K562 (cell line): Measurements from ENCODE around the gene OR51G2. TPM values are rescaled to one million over a fixed set of nuclear protein-coding genes. Genes with fewer than 3 reads are reported as not detected.
"Not testable (repeated sequence)": the region's sequence is repeated elsewhere in the genome, so short reads cannot be mapped to it uniquely, and the experiment has no call there.

Experiments used
- ATAC-seq: fragments of 200-7000 bp; cut with Tn5 transposase; 3 replicates; pipeline ENCODE4 v1.9.1; 2020; ENCODE audit warnings: moderate library complexity
- BruUV-seq: library from RNA; stranded (reverse); fragments of 400-500 nt; replicated peaks from 2 replicates; lab custom pipeline; 2021; lab: Mats Ljungman, UMichigan
- CTCF ChIA-PET: fragments of 300-600 bp; formaldehyde crosslinking; extraction: SDS; loops from one replicate; lab custom pipeline; 2021; ENCODE audit warnings: low intra/inter-chr PET ratio; lab: Yijun Ruan, JAX
- POLR2A ChIA-PET: fragments of 300-600, 350-650 bp; sonication (Branson Sonifier 250); formaldehyde crosslinking; extraction: SDS; loops from one replicate; lab custom pipeline; 2021; ENCODE audit warnings: antibody characterized with exemption, inconsistent platforms; lab: Yijun Ruan, JAX
- DNase-seq, 4 experiments: peaks; one replicate each; pipeline versions ENCODE4 v3.0.0 to v3.0.0-alpha.2; 2011 to 2018; ENCODE audit warnings: low spot score in 3 of 4, mixed read lengths in 3 of 4; ENCODE audit errors: extremely low read depth in 1 of 4
- FAIRE-seq: peaks from 2 replicates; lab custom pipeline; 2011; peaks lifted over from hg19 to GRCh38; lab: Jason Lieb, UNC
- H2AFZ ChIP-seq: 2 replicates; pipeline ENCODE4 v1.6.0; 2011; ENCODE audit warnings: low read depth, low read length, control low read depth, inconsistent platforms
- H3K27ac ChIP-seq: fragments of 200-600 bp; 3 replicates; pipeline ENCODE4 v1.8.0; 2011; ENCODE audit warnings: low read depth, mild to moderate bottlenecking, control low read depth, inconsistent platforms, low read length, moderate library complexity, mixed read lengths; ENCODE audit errors: extremely low read depth
- H3K27me3 ChIP-seq, 2 experiments: fragments of 300-600 bp in 1 of 2; 2 replicates in 1 of 2; 3 replicates in 1 of 2; pipeline versions ENCODE4 v1.6.0 to v1.8.0; 2011; ENCODE audit warnings: inconsistent platforms in 2 of 2, low read length in 2 of 2, mild to moderate bottlenecking in 1 of 2, mixed read lengths in 1 of 2, moderate library complexity in 1 of 2; ENCODE audit not compliant: control insufficient read depth in 2 of 2, insufficient read depth in 2 of 2
- H3K36me3 ChIP-seq: fragments of 300-600 bp; 3 replicates; pipeline ENCODE4 v1.8.0; 2011; ENCODE audit warnings: mild to moderate bottlenecking, low read length, inconsistent platforms; ENCODE audit not compliant: control insufficient read depth, insufficient read depth
- H3K4me1 ChIP-seq, 2 experiments: fragments of 200-600 bp in 1 of 2; replicated peaks in 1 of 2; 2 replicates in 1 of 2; 3 replicates in 1 of 2; pipeline versions ENCODE4 v1.5.1 to v1.8.0; 2011; ENCODE audit warnings: inconsistent platforms in 2 of 2, low read length in 2 of 2, mild to moderate bottlenecking in 1 of 2, mixed read lengths in 1 of 2, moderate library complexity in 1 of 2; ENCODE audit not compliant: control insufficient read depth in 2 of 2, insufficient read depth in 2 of 2
- H3K4me2 ChIP-seq: 2 replicates; pipeline ENCODE4 v1.6.1; 2011; ENCODE audit warnings: low read length, control low read depth, inconsistent platforms, mixed read lengths; ENCODE audit not compliant: insufficient read depth
- H3K4me3 ChIP-seq: fragments of 200-600 bp; sonication (generic), shearing (Covaris generic); 2 replicates; pipeline ENCODE4 v1.5.1; 2016; ENCODE audit warnings: control low read depth, inconsistent platforms
- H3K79me2 ChIP-seq: fragments of 200-600 bp; 3 replicates; pipeline ENCODE4 v1.8.0; 2011; ENCODE audit warnings: low read length, inconsistent platforms; ENCODE audit not compliant: control insufficient read depth, insufficient read depth
- H3K9ac ChIP-seq, 2 experiments: 2 replicates each; pipeline versions ENCODE4 v1.6.0 to v1.6.1; 2011; ENCODE audit warnings: low read depth in 2 of 2, low read length in 2 of 2, control low read depth in 1 of 2, inconsistent platforms in 1 of 2, mild to moderate bottlenecking in 1 of 2, mixed read lengths in 1 of 2; ENCODE audit not compliant: insufficient read depth in 1 of 2
- H3K9me1 ChIP-seq: one replicate; pipeline ENCODE4 v1.6.0; 2011; ENCODE audit warnings: inconsistent platforms, mild to moderate bottlenecking, low read length, moderate library complexity; ENCODE audit not compliant: control insufficient read depth, insufficient read depth
- H3K9me3 ChIP-seq: replicated peaks from 2 replicates; pipeline ENCODE4 v1.5.1; 2011; ENCODE audit warnings: low read depth, low read length, inconsistent platforms; ENCODE audit not compliant: control insufficient read depth, insufficient read depth
- H4K20me1 ChIP-seq: replicated peaks from 2 replicates; pipeline ENCODE4 v1.6.1; 2011; ENCODE audit warnings: low read length, inconsistent platforms, mixed read lengths; ENCODE audit not compliant: control insufficient read depth, insufficient read depth
- ELF1 ChIP-seq: fragments of 200-800 bp; sonication (Bioruptor generic); IDR thresholded peaks from 2 replicates; pipeline ENCODE4 v1.6.1; 2016; ENCODE audit warnings: missing genetic modification characterization, missing compliant biosample characterization
- HDAC6 ChIP-seq: IDR thresholded peaks from 2 replicates; pipeline ENCODE4 v1.6.1; 2012; ENCODE audit warnings: low read depth, mild to moderate bottlenecking, control low read depth, inconsistent platforms, low read length, moderate library complexity
- HEY1 ChIP-seq: fragments of 250-450 bp; sonication (Bioruptor Pico); IDR thresholded peaks from 2 replicates; pipeline ENCODE4 v1.5.0; 2020; ENCODE audit warnings: mild to moderate bottlenecking, moderate library complexity, borderline replicate concordance
- NR3C1 ChIP-seq: sonication (generic); formaldehyde crosslinking; IDR thresholded peaks from 2 replicates; pipeline ENCODE4 v1.8.1; 2022; ENCODE audit warnings: missing genetic modification reagents
- PCBP2 ChIP-seq: fragments of 200-400 bp; formaldehyde crosslinking; IDR thresholded peaks from 2 replicates; pipeline ENCODE4 v1.6.1; 2018; ENCODE audit warnings: low read length, low read depth, mild to moderate bottlenecking, moderate library complexity; ENCODE audit not compliant: poor library complexity, severe bottlenecking
- RHOXF2B ChIP-seq: fragments of 250-450 bp; sonication (Bioruptor Pico); conservative IDR thresholded peaks from 2 replicates; pipeline ENCODE4 v1.5.1; 2021
- TRIM25 ChIP-seq: fragments of 450-650 bp; IDR thresholded peaks from 2 replicates; pipeline ENCODE4 v1.7.0; 2016; ENCODE audit warnings: borderline replicate concordance
- ZBTB5 ChIP-seq: fragments of 450-650 bp; IDR thresholded peaks from 2 replicates; pipeline ENCODE4 v1.6.1; 2017; ENCODE audit warnings: antibody characterized with exemption
- ZEB2 ChIP-seq: fragments of 450-650 bp; IDR thresholded peaks from 2 replicates; pipeline ENCODE4 v1.6.1; 2016
- ZNF444 ChIP-seq: fragments of 250-450 bp; sonication (Bioruptor Pico); IDR thresholded peaks from 2 replicates; pipeline ENCODE4 v1.4.0; 2020; ENCODE audit warnings: mild to moderate bottlenecking, moderate library complexity
- WGBS: fragments of 100-300 bp; shearing (Covaris generic); methylation state at CpG from one replicate; pipeline ENCODE4 v1.1.6; 2016; ENCODE audit warnings: low coverage, mixed read lengths; ENCODE audit not compliant: insufficient coverage; ENCODE audit errors: missing lambda C conversion rate; 5-methylcytosine and 5-hydroxymethylcytosine counted together
- in situ Hi-C: fragments of 300-500 bp; cut with MboI; formaldehyde crosslinking; loops from 4 replicates; pipeline ENCODE4 v1.15.0; 2018; ENCODE audit warnings: inconsistent platforms, mixed read lengths
- intact Hi-C: fragments of 100-400 bp; cut with micrococcal nuclease; formaldehyde crosslinking; loops from 2 replicates; pipeline ENCODE4 v1.14.2; 2022
- polyA plus RNA-seq, 8 experiments: library from polyadenylated mRNA; depleted of rRNA in 4 of 8; stranded (reverse) in 5 of 8; unstranded in 3 of 8; fragments of >200 nt; fragmentation: Nextera tagmentation in 2 of 8; fragmentation: Illumina TruSeq in 1 of 8; extraction: Ambion mirVana in 2 of 8; extraction: Trizol in 1 of 8; gene quantifications; 2 replicates each; pipeline versions ENCODE4 v1.2.1 to v1.2.3, GENCODE V29; 2011 to 2014; ENCODE audit warnings: inconsistent platforms in 1 of 8, missing spikeins in 1 of 8
- total RNA-seq, 7 experiments: library from RNA; depleted of rRNA in 6 of 7; stranded (reverse); fragments of >200 nt in 6 of 7; fragmentation: Illumina TruSeq in 2 of 7; extraction: Trizol in 2 of 7; gene quantifications; 2 replicates each; pipeline versions ENCODE4 v1.2.1 to v1.2.3, GENCODE V29; 2011 to 2021; ENCODE audit warnings: low replicate concordance in 1 of 7
- TF ChIP-seq, protein P1 (sequence below): fragments of 200-400 bp; formaldehyde crosslinking; IDR thresholded peaks from 2 replicates; pipeline ENCODE4 v1.6.1; 2017; ENCODE audit warnings: mild to moderate bottlenecking, low read depth, low read length, moderate library complexity

Gene OR51G2
- total and polyA plus RNA-seq, 9 of the 15 experiments (the other 6 are each of a cell fraction or from before 2014, with no cell fraction given) = not detected

GRCh38 chr11:4955613-4956012, 36.5 kb upstream of the OR51G2 start, which contains the start of gene OR51A2:
TSS of gene OR51A2 (minus strand) at chr11:4955713. CDS start at chr11:4955713, 0 bp downstream.
- FAIRE-seq, H3K4me3 ChIP-seq, H3K27me3 ChIP-seq, H3K9me3 ChIP-seq, H3K4me2 ChIP-seq, H3K4me1 ChIP-seq, H3K27ac ChIP-seq, H3K9ac ChIP-seq, POLR2A ChIA-PET, CTCF ChIA-PET, H3K36me3 ChIP-seq, H4K20me1 ChIP-seq, BruUV-seq, ATAC-seq, DNase-seq, H3K79me2 ChIP-seq, H3K9me1 ChIP-seq, in situ Hi-C loops, H2AFZ ChIP-seq: not testable (repeated sequence)
- 0% methylated on average over 2 of the region's 2 CpGs for WGBS
- intact Hi-C loops = loop anchor here (1.0 kb wide), 1 partner anchor 9 kb away; no protein-coding TSS in a partner anchor

GRCh38 chr11:4947505-4947904, 28.4 kb upstream of the OR51G2 start, which contains the start of gene OR51A4:
TSS of gene OR51A4 (minus strand) at chr11:4947605. CDS start at chr11:4947100, 505 bp downstream.
- DNase-seq (no peak), ATAC-seq (no peak), FAIRE-seq (no peak)
- Histone ChIP-seq H3K36me3 (no peaks in the 10 kb centered on the region), H2AFZ (no peak within 1 kb of the TSS), H3K9me1 (no peaks in the 10 kb centered on the region), H3K27ac (no peak within 1 kb of the TSS), H3K9me3 (no peaks in the 10 kb centered on the region), H4K20me1 (no peaks in the 10 kb centered on the region), H3K27me3 (no peaks in the 10 kb centered on the region), H3K4me2 (no peak within 1 kb of the TSS), H3K9ac (no peak within 1 kb of the TSS), H3K79me2 (no peaks in the 10 kb centered on the region), H3K4me1 (no peaks in the 10 kb centered on the region), H3K4me3 (no peak within 1 kb of the TSS)
- ChIA-PET CTCF (no interaction called here), POLR2A (no interaction called here)
- intact Hi-C loops = no loop called here
- BruUV-seq = no TSS peak
- in situ Hi-C loops = no loop called here
- no peak for TF ChIP-seq ELF1 (tag)
- TF ChIP-seq ZEB2 = no peak
- TF ChIP-seq, protein P1, sequence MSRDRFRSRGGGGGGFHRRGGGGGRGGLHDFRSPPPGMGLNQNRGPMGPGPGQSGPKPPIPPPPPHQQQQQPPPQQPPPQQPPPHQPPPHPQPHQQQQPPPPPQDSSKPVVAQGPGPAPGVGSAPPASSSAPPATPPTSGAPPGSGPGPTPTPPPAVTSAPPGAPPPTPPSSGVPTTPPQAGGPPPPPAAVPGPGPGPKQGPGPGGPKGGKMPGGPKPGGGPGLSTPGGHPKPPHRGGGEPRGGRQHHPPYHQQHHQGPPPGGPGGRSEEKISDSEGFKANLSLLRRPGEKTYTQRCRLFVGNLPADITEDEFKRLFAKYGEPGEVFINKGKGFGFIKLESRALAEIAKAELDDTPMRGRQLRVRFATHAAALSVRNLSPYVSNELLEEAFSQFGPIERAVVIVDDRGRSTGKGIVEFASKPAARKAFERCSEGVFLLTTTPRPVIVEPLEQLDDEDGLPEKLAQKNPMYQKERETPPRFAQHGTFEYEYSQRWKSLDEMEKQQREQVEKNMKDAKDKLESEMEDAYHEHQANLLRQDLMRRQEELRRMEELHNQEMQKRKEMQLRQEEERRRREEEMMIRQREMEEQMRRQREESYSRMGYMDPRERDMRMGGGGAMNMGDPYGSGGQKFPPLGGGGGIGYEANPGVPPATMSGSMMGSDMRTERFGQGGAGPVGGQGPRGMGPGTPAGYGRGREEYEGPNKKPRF = no peak
- no peak for TF ChIP-seq NR3C1 (CRISPR knock-in tag)
- TF ChIP-seq HDAC6 = no peak
- TF ChIP-seq ZNF444 = no peak
- TF ChIP-seq PCBP2 = no peak
- no peak for TF ChIP-seq RHOXF2B (CRISPR knock-in tag)
- TF ChIP-seq TRIM25 = no peak
- no peak for TF ChIP-seq ZBTB5
- TF ChIP-seq HEY1 (CRISPR knock-in tag) = no peak
